GM19395 (cell line): ENCODE results near the gene TMEM89.

Experiments used
- ATAC-seq: cut with Tn5 transposase; IDR thresholded peaks from one replicate; pipeline ENCODE4 v1.9.1; 2021; ENCODE audit warnings: mild to moderate bottlenecking, moderate library complexity; ENCODE audit not compliant: unreplicated experiment

The TMEM89 gene

GRCh38 chr3:48591886-48592518 lies 29.6 kb downstream of the TMEM89 start:
- ATAC-seq: no peak

- ATAC-seq: no peak
Observed at GRCh38 chr3:48591436-48591835, 30.1 kb downstream of the TMEM89 start.

GRCh38 chr3:48588230-48588629 lies 33.3 kb downstream of the TMEM89 start:
- ATAC-seq: no peak

- ATAC-seq: no peak
Observed at GRCh38 chr3:48587686-48588085, 33.9 kb downstream of the TMEM89 start.

- ATAC-seq: no peak
Observed at GRCh38 chr3:48585411-48585810, 36.2 kb downstream of the TMEM89 start.

- ATAC-seq: no peak
Observed at GRCh38 chr3:48584836-48585235, 36.7 kb downstream of the TMEM89 start.

GRCh38 chr3:48581621-48582481 lies 39.7 kb downstream of the TMEM89 start:
- no peak for ATAC-seq

- ATAC-seq: no peak
Observed at GRCh38 chr3:48576647-48577046, 44.9 kb downstream of the TMEM89 start.

- no peak for ATAC-seq
Observed at GRCh38 chr3:48575366-48575765, 46.2 kb downstream of the TMEM89 start.

GRCh38 chr3:48573973-48574585 lies 47.5 kb downstream of the TMEM89 start:
- ATAC-seq: no peak

GRCh38 chr3:48572517-48572916 lies 49.1 kb downstream of the TMEM89 start:
- ATAC-seq: no peak

GRCh38 chr3:48571938-48572337 lies 49.6 kb downstream of the TMEM89 start:
- ATAC-seq: no peak
